Right ventricle myocardium inferior (tissue), 1 donor: ENCODE data around the gene CDC42BPA. TPM values are rescaled to one million over a fixed set of nuclear protein-coding genes. Genes with fewer than 3 reads are reported as not detected.
A peak's percentile ranks its signal among the peaks of the same experiment; 100 is the strongest.
"Not testable (repeated sequence)": the region's sequence is repeated elsewhere in the genome, so short reads cannot be mapped to it uniquely, and the experiment has no call there.

ENCODE experiments used
- ATAC-seq: fragments of 200-7000 bp; cut with Tn5 transposase; one replicate; pipeline ENCODE4 v1.9.1; 2020; ENCODE audit warnings: mild to moderate bottlenecking, moderate library complexity
- DNase-seq: peaks from one replicate; pipeline ENCODE4 v3.0.0; 2021; ENCODE audit errors: missing footprints
- intact Hi-C: fragments of 100-400 bp; cut with DNase I; formaldehyde crosslinking; loops from one replicate; pipeline ENCODE4 v1.11.0; 2022
- total RNA-seq: library from RNA; stranded (reverse); fragmentation: NEBNext Ultra II Directional; extraction: Animal tissue kit (Norgen Biotek cat#: 25700); gene quantifications from one replicate; pipeline ENCODE4 v1.2.1, GENCODE V29; 2021
- donor health status: DM: no; HTN: yes; CAD: no; lungs with severe emphysema.

The CDC42BPA gene
- total RNA-seq, 1 donor from 2014 or later = 37.2 TPM

GRCh38 chr1:227125929-227126545 is 192.3 kb downstream of the CDC42BPA start:
- no peak for ATAC-seq
- DNase-seq = no peak
- intact Hi-C loops = no loop called here

- ATAC-seq (no peak), DNase-seq (no peak)
- intact Hi-C loops = no loop called here
Observed at GRCh38 chr1:227124473-227124872, 193.8 kb downstream of the CDC42BPA start.

GRCh38 chr1:227120826-227121225 is 197.5 kb downstream of the CDC42BPA start:
- no peak for ATAC-seq
- intact Hi-C loops = no loop called here
- no peak for DNase-seq

GRCh38 chr1:227112538-227112937 is 205.8 kb downstream of the CDC42BPA start:
- intact Hi-C loops = no loop called here
- ATAC-seq (no peak), DNase-seq (no peak)

GRCh38 chr1:227111782-227112181 is 206.5 kb downstream of the CDC42BPA start:
- intact Hi-C loops = no loop called here
- ATAC-seq = no peak
- no peak for DNase-seq

GRCh38 chr1:227105291-227105690 is 213.0 kb downstream of the CDC42BPA start:
- DNase-seq, intact Hi-C loops, ATAC-seq: not testable (repeated sequence)

GRCh38 chr1:227102056-227102455 is 216.2 kb downstream of the CDC42BPA start:
- DNase-seq (no peak), ATAC-seq (no peak)
- intact Hi-C loops = no loop called here

- no peak for ATAC-seq
- no peak for DNase-seq
- intact Hi-C loops = no loop called here
Observed at GRCh38 chr1:227094249-227094966, 223.9 kb downstream of the CDC42BPA start.

GRCh38 chr1:227093309-227093708 is 225.0 kb downstream of the CDC42BPA start:
- DNase-seq (no peak), ATAC-seq (no peak)
- intact Hi-C loops = no loop called here

- intact Hi-C loops = no loop called here
- DNase-seq (no peak), ATAC-seq (peak; percentile 37)
Observed at GRCh38 chr1:227092069-227092468, 226.2 kb downstream of the CDC42BPA start.

GRCh38 chr1:227086636-227087035 is 231.7 kb downstream of the CDC42BPA start:
- ATAC-seq (no peak), DNase-seq (no peak)
- intact Hi-C loops = no loop called here

GRCh38 chr1:227082999-227083746 is 235.1 kb downstream of the CDC42BPA start:
- intact Hi-C loops = no loop called here
- DNase-seq (no peak), ATAC-seq (no peak)

- intact Hi-C loops = no loop called here
- no peak for DNase-seq
- no peak for ATAC-seq
Observed at GRCh38 chr1:227077783-227078182, 240.5 kb downstream of the CDC42BPA start.

- intact Hi-C loops = no loop called here
- DNase-seq (no peak), ATAC-seq (no peak)
Observed at GRCh38 chr1:227073786-227074185, 244.5 kb downstream of the CDC42BPA start.

GRCh38 chr1:227072991-227073390 is 245.3 kb downstream of the CDC42BPA start:
- DNase-seq (no peak), ATAC-seq (no peak)
- intact Hi-C loops = no loop called here

GRCh38 chr1:227071895-227072587 is 246.3 kb downstream of the CDC42BPA start:
- intact Hi-C loops = no loop called here
- ATAC-seq = no peak
- no peak for DNase-seq

- intact Hi-C loops = no loop called here
Observed at GRCh38 chr1:227070638-227071285, 247.5 kb downstream of the CDC42BPA start.

GRCh38 chr1:227069490-227069889 is 248.8 kb downstream of the CDC42BPA start:
- DNase-seq (no peak), ATAC-seq (no peak)
- intact Hi-C loops = no loop called here

More at GRCh38 chr1:227070638-227071285, 247.5 kb downstream of the CDC42BPA start:
- DNase-seq = no peak
- ATAC-seq = no peak

GRCh38 chr1:227068883-227069282 is 249.4 kb downstream of the CDC42BPA start:
- ATAC-seq (no peak), DNase-seq (no peak)
- intact Hi-C loops = no loop called here
